ENCODE measurements around the gene TPX2.
"Not testable (repeated sequence)": the region's sequence is repeated elsewhere in the genome, so short reads cannot be mapped to it uniquely, and the experiment has no call there.

Gene TPX2

DNA sequence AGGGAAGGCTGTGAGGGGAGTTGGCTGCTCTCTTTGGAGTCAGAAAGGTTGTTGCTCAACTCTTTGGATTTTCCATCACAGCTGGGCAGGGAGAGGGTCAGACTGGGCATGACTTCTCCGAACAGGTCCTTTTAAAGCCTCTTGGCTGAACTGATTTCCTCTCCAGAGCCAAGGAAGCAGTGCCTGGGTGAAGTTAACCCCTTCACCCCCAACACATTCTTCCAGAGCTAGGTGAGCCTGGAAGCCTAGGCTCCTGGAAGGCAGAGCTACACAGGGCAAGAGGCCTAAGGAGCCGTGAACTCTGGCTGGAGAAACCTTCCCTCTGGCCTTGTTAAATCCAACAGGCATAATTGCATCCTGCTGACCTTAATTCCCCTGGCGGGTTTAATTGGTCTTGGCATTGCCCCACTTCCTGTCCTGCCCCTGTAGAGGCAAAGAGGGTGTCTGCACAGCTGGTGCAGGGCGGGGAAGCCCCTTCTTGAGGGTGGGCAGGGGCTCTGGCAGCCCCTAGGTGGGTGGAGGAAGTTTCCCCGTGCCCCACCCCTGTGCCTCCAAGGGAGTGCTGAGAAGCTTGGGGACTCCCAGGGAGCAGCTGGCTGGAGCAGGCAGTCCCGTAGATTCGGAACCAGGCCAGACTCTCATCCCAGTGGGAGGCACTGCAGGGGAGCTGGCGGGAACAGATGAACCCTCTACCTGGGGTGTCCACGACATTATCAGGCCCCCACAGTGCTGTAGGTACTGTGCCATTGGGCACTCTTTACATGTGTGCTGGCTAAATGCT, 76.5 kb downstream of the TPX2 start:
- DNase-seq = peak; percentile 11

DNA sequence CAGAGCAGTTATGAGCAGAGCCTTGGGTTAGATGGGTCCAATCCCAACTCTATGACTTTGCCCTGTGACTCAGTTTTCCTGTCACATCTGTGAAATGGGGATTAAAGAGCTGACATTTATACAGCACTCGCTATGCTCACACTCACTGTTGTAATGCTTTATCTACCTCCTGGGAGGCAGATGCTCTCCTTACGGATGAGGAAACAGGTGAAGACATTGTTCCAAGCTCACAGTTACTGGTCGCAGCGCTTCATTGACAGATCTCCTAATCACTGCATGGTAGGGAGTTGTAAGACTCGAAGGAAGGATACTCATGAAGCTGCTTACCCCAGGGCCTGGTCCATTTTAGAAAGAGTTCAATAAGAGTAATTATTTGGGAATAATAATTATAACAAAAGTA, 77.1 kb downstream of the TPX2 start:
- DNase-seq = no peak

DNA sequence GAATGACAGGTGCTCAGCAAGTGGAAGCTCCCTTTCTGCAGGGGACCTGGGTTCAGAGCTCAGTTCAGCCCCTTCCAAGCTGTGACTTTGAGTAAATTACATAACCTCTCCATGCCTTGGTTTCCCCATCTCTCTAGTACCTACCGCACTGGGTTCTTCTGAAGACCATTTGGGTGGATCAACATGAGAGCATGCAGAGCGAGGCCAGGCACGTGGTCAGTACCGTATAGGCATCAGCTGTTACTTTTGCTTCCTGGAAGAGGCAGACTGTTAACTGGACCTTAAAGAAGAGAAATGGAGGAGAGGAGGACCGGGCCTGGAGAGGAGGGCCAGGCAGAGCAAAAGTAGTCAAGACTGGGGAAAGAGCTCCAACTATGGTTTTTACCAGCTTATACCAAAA, 78.4 kb downstream of the TPX2 start:
- DNase-seq = no peak

DNA sequence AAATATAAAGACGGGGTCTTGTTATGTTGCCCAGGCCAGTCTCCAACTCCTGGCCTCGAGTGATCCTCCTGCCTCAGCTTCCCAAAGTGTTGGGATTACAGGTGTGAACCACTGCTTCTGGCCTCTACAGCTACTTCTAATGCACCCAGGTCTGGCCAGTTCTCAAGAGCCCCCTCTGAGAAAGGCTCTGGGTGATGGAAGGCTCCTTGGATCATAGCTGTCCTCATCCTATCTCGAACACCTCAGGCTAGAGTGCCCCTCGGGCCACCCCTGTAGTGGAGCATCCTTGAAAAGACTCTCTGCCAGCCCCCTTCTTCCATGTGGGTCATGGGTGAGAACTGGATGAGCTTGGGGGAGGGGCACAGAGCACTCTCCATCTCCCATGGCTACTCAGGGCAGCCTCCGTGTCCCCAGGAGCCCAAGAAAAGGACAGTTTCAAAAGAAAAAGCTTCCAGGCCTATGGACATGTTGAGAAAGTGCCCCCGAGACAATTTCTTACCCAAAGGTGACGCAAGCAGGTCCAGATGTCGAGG, 79.4 kb downstream of the TPX2 start:
- no peak for DNase-seq

DNA sequence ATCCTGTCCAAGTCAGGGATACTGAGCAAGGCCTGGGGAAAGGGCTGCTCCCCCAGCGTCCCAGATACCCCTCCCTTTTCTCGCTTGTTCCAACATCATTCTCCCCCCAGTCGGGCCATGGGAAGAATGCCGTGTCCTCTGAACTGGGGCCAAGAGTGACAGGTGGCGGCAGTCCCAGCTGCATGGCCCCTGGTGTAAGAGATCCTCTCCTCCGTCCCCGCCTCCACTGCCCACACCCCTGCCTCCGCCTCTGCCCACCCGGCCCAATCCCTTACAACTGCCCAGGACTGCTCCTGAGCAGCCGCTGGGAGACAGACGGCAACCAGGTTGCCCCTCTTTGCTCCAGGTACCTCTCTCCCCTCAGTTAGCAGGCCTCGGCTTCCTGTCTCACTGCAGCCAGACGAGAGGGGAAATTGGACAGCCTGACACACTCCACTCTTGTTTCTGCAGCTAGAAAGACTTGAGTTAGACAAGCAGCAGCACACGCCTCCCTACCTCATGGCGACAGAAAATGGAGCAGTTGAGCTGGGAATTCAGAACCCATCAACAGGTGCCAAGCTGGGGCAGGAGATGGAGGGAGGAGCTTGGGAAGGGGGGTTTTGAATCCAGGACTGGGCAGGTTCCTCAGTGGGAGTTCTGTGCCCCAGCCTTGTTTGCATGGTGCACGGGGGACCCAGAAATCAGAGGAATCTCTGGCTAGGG, 80.1 kb downstream of the TPX2 start, which contains the start of gene MYLK2:
Gene MYLK2, plus strand, starts transcription at position 274 of the 702 bp plus-strand sequence. Its CDS starts 225 bp downstream, at position 499.
- DNase-seq = no peak

DNA sequence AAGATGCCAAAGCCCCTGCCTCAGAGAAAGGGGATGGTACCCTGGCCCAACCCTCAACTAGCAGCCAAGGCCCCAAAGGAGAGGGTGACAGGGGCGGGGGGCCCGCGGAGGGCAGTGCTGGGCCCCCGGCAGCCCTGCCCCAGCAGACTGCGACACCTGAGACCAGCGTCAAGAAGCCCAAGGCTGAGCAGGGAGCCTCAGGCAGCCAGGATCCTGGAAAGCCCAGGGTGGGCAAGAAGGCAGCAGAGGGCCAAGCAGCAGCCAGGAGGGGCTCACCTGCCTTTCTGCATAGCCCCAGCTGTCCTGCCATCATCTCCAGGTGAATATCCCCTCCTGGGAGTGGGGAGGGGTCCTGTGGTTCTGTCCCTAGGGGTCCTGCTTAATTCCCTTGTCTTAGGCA, 81.1 kb downstream of the TPX2 start:
- DNase-seq = no peak

DNA sequence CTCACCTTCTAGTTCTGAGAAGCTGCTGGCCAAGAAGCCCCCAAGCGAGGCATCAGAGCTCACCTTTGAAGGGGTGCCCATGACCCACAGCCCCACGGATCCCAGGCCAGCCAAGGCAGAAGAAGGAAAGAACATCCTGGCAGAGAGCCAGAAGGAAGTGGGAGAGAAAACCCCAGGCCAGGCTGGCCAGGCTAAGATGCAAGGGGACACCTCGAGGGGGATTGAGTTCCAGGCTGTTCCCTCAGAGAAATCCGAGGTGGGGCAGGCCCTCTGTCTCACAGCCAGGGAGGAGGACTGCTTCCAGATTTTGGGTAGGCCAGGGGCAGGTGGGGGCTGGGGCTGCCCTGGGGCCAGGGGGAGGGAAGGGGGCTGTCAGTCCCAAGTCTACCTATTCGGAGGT, 82.3 kb downstream of the TPX2 start:
- DNase-seq = no peak

DNA sequence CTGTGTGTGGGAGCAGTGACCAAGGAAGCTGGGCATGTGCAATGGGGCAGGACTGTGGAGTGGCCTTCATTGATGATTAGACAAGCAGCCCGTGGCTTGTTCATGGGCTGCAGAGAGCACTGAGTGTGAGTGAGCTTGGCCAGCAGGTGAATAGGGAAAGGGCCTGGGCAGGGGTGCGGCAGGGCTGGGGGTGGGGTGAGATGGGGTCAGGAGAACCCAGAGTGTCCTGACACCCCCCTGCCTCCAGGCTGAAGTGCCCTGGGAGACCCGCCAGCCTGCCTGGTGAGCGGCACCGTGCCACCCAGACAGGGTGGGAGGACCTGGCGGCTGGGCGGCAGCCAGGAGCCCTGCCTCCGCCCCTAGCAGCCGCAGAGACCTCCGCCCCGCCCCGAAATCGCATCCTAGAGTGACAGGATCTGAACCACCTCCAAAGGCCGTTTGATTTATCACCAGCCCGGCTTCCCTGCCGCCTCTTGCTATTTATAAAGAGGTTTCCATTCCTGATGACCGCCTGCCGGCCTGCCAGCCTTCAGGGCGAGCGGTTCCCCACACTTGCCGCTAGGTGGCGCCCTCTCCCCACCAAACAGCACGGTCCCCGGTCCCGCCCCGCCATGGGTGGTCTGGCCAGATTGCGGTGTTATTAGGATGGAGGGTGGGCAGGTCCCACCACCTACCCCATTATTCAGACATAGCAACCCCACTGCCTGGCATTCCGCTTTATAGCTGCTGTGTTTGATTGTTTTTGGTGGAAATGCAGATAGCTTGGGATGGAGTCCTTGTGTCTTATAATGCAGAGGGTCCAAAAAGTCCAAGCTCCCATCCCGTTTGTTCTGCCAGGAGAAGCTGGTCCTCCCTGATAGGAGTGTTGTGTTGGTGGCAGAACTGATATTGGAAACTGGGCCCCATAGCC, 83.6 kb downstream of the TPX2 start:
- DNase-seq = peak; percentile 54

DNA sequence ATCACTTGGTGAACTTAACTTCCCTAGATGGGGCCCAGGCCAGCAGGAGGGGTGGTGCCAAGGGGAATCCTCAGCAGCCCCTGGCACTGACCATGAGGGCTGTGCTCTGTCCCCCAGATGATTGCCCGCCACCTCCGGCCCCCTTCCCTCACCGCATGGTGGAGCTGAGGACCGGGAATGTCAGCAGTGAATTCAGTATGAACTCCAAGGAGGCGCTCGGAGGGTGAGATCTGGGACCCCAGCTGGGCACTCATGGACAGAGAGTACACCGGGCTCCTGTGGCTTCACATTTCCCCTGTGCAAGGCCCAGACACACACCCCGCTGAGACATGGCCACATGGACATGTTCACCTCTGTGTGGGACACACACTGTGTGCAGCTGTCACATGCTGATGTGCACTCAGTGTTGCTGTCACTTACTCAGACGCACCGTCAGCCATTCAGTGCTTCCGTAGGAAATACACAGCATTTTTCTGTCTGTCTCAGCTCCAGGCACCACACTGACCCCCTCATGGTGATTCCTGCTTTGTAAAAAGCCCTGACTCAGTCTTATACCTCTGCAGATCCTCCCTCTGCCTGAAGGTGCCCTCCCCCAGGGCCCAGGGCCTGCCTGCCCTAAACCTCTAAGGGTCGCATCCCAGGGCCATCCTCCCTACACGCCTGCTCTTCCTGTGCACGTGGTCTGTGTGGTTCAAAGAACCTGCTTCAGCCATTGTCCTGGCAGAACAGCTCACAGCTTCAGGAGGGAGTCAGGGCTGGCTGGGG, 84.5 kb downstream of the TPX2 start:
- DNase-seq = no peak

DNA sequence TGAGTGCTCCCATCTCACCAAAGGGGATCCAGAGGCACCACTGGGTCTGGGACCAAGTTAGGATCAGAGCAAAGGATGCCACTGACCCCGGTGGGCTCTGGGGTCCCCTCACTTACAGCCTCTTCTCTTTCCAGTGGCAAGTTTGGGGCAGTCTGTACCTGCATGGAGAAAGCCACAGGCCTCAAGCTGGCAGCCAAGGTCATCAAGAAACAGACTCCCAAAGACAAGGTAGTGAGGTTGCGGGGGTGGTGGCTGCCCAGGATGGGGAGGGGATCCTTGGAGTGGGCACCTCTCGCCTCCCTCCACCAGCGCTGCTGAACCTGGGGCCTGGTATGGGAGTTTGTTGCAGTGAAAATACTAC, 85.0 kb downstream of the TPX2 start:
- no peak for DNase-seq

DNA sequence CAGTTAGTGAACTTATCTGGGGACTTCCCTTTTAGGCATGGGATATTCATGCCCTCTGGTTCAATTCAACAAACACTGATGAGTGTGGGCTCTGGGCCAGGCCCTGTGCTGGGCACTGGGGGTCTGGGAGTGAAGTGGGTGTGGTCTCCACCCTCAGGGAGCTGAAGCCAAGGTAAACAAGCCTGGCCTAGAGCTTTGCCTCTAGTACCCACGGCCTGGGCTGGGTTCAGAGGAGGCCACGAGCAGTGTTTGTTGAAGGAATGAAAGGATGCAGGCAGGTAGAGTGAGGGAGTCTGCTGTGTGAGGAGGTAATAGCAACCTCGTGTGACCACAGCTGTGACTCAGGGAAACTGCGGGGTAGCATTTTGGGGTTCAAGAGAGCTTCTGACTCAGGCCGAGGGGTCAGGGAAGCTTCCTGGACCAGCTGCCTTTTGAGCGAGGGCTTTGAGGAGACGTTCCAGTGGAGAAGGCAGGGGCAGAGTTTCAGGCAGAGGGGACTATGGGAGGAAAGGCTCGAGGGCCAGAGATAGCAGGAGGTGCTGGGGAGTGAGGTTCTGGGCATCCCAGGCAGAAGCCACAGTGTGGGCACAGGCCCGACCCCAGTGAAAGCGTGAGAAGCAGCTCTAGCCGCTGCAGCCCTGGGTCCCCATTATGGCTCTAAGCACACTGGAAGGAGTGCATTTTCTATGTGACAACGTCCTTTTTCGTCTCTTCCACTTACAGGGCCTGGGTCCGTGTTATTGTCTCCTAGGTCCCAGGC, 85.6 kb downstream of the TPX2 start:
- DNase-seq = no peak

DNA sequence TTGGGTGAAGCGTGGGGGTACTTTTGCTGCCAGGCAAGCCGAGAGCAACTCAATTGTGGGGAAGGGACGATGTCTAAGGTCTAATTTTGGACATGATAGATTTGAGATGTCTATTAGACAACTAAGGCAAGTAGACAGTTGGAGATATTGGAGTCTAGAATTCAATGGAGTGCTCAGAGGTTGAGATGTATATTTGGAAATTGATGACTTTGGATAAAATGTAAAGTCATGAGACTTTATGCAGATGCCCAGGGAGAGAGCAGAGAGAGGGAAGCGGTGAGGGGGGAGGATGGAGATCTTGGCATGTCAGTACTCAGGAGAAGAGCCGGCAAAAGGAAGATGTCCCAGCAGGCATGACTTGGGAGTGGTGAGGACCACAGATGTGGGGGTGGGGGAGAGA, 87.0 kb downstream of the TPX2 start:
- DNase-seq = no peak

DNA sequence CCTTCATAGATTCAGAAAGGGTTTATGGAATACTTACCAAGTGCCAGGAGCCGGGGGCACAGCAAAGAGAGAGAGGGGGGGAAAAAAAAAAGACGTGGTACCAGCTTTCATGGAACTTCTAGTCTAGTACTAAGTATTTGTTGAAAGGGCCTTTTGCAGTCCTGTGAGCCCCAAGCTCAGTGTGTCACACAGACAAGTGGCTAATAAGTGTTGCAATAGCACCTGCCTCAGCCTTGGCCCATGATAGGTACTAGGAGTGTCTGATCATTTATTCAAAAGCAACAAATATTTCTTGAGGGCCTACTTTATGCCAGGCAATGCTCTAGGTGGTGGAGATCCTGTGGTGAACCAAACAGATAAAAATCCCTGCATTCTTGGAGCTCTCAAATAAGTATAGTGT, 88.0 kb downstream of the TPX2 start:
- no peak for DNase-seq

DNA sequence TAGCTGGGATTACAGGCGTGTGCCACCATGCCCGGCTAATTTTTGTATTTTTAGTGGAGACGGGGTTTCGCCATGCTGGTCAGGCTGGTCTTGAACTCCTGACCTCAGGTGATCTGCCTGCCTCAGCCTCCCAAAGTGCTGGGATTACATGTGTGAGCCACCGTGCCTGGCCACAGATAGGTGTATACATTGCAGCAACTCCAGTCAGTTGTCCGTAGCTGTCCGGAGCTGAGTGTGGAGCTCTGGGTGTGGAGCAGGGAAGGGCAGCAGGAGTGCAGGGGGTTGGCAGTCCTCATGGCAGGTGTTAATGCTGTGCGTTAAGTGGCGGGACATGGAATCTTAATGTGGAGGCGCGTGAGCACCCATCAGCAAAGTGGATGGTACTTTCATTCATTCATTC, 88.9 kb downstream of the TPX2 start:
- DNase-seq = not testable (repeated sequence)

DNA sequence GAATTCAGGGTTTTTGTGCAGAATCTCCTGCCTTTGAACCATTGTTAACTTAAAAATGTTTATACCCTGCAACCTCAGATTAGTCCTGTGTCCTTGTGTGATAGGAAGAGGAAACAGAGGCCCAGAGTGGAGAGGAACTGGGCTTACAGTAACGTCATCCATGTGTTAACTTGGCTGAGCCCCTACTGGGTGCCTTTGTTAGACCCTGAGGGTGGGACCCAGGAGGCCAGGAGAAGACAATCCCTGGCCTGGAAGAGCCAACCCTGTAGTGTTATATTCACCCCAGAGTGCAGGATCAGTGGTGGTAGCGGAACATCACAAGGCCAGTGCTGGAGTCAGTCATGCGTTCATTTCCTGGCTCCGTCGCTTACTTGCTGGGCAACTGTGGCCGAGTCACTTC, 90.6 kb downstream of the TPX2 start:
- DNase-seq = no peak

DNA sequence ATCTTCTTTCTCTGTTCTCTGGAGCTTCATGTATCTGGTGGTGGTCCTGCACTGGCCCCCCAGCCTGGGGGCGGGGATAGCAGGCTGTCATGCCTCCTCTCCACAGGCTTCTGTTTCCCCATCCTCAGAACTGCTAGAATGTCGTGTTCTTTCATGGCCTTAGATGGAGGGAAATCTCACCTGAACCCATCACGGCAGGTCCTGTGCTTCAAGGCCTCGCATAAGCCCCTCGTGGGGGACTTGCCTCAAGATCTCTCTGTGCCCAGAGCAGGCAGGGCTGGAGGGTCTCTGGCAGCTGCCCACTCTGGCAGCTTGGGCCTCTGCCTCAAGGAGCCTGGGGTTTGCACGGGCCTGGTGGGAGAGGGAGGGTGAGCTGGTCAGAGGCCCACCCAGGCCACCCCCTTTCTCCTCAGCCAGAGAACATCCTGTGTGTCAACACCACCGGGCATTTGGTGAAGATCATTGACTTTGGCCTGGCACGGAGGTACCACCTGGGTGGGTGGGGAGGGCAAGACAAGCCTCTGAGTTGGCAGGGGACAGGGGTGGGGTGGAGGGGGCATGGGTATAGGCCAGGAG, 91.4 kb downstream of the TPX2 start:
- no peak for DNase-seq

DNA sequence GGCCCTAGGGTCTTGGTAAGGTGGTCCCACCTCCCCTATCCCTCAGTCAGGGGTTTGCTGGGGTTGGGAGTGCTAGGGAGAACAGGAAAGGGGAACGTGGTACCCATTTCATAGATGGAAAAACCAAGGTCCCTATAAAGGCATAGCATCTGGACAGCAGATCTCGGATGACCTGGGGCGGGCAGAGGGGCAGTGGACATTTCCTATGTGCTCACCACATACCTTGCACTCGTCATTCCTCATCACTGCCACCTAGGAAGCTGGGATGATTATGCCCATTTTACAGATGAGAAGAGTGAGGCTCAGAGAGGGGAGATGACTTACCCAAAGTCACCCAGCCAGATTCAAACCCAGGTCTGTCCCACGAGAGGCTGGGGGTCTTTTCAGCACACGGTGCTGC, 92.1 kb downstream of the TPX2 start:
- DNase-seq = no peak

DNA sequence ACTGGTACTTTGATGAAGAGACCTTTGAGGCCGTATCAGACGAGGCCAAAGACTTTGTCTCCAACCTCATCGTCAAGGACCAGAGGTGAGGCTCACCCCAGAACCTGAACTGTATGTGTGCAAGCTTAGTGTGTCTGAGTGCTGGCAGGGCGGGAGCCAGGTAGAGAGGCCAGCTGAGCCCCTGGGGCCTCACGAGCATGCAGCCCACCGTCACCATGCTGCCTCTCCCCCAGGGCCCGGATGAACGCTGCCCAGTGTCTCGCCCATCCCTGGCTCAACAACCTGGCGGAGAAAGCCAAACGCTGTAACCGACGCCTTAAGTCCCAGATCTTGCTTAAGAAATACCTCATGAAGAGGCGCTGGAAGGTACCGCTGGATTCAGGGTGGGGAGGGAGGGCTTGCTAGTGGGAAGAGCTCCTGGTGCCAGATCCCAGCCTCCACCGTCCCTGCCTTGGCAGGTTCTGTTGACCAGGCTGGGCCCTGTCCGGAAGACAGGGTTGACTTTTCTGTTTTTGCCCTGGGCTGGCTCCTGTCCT, 92.7 kb downstream of the TPX2 start:
- DNase-seq = no peak

DNA sequence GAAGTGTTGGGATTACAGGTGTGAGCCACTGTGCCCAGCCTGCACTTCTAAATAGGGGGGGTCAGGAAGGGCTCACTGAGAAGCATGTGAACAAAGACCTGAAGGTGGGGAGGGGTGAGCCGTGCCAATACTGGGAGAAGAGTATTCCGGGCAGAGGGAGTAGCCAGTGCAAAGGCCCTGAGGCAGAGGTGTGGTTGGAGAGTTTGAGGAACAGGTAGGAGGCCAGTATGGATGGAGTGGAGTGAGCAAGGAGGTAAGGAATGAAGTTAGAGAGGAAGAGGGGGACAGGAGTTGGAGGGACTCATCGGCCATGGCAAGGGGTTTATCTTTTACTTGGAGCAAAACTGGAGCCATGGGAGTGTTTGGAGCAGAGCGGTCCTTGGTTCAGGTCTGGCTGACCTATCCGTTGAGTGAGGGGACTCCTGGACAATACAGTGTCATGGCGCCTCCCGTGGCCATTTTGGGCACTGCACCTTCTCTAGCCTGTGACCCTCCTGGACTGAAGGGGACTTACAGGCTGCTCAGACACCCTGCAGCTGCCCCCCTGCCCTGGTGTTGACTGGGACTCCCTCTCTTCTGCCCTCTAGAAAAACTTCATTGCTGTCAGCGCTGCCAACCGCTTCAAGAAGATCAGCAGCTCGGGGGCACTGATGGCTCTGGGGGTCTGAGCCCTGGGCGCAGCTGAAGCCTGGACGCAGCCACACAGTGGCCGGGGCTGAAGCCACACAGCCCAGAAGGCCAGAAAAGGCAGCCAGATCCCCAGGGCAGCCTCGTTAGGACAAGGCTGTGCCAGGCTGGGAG, 94.2 kb downstream of the TPX2 start:
- DNase-seq = peak; percentile 5

DNA sequence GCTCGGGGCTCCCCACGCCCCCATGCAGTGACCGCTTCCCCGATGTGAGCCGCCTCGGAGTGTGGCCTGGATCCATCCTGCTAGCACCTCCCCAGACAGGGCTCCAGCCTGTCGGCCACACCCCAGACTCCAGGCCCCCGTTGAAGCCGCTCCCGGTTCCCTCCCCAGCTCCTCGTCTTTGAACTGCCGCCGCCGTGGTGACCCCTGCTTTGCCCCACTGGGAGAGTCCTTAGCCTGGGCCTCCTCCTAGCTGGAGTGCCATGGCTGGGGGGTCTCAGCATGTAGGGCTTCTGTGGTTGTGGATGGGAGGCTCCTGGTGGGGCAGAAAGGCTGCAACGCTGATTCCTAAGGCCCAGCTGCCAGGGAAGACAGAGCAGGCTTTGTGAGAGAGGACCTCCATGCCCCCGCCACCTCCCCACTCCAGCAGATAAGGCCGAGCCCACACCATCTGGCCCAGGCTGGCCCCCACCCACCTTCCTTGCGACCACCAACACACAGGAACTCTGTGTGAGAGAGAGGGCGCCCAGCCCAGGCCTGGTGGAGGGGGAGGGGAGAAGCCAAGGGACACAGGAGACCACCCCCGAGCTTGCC, 94.9 kb downstream of the TPX2 start:
- DNase-seq = no peak

Measured in NCI-H1436 (cell line).